Measurements from ENCODE around the gene NAA38.
"Not testable (repeated sequence)": the region's sequence is repeated elsewhere in the genome, so short reads cannot be mapped to it uniquely, and the experiment has no call there.

Gene NAA38

GRCh38 chr17:7882068-7882467 lies 24.7 kb upstream of the NAA38 start:
- no peak for DNase-seq (ENCODE audit: low read depth in 2 of 2)

GRCh38 chr17:7881276-7882054 lies 24.1 kb upstream of the NAA38 start:
- DNase-seq (ENCODE audit: low read depth in 2 of 2), result no peak

GRCh38 chr17:7880076-7880868 lies 22.9 kb upstream of the NAA38 start:
- no peak for DNase-seq (ENCODE audit: low read depth in 2 of 2)

GRCh38 chr17:7878234-7878633 lies 20.9 kb upstream of the NAA38 start:
- no peak for DNase-seq (ENCODE audit: low read depth in 2 of 2)

- no peak for DNase-seq (ENCODE audit: low read depth in 2 of 2)
These were observed 18.5 kb upstream of the NAA38 start for GRCh38 chr17:7875804-7876370.

GRCh38 chr17:7873051-7873450 lies 15.7 kb upstream of the NAA38 start:
- no peak for DNase-seq (ENCODE audit: low read depth in 2 of 2)

- DNase-seq (ENCODE audit: low read depth in 2 of 2), result no peak
These were observed 10.5 kb upstream of the NAA38 start for GRCh38 chr17:7867881-7868329.

GRCh38 chr17:7864995-7865650 lies 7.8 kb upstream of the NAA38 start:
- no peak for DNase-seq (ENCODE audit: low read depth in 2 of 2)

- DNase-seq (ENCODE audit: low read depth in 2 of 2), result not testable (repeated sequence)
These were observed 7.0 kb upstream of the NAA38 start for GRCh38 chr17:7864384-7864783.

GRCh38 chr17:7862692-7863437 lies 5.5 kb upstream of the NAA38 start:
- DNase-seq (ENCODE audit: low read depth in 2 of 2), result peak in 1 of 2 donors; percentile 25

- DNase-seq (ENCODE audit: low read depth in 2 of 2), result no peak
These were observed 1.7 kb upstream of the NAA38 start for GRCh38 chr17:7859028-7859427.

- peak in 1 of 2 donors; percentile 34 for DNase-seq (ENCODE audit: low read depth in 2 of 2)
These were observed 1.1 kb upstream of the NAA38 start for GRCh38 chr17:7858522-7858810.

GRCh38 chr17:7857713-7858521 lies 558 bp upstream of the NAA38 start, which contains the start of gene CYB5D1:
TSS of gene CYB5D1 (plus strand) at chr17:7858003. CDS start at chr17:7858135, 132 bp downstream.
- DNase-seq (ENCODE audit: low read depth in 2 of 2), result peak; percentile 70 to 86

- peak; percentile 32 to 41 for DNase-seq (ENCODE audit: low read depth in 2 of 2)
These were observed 1.1 kb downstream of the NAA38 start for GRCh38 chr17:7856011-7856810.

GRCh38 chr17:7855660-7856010 lies 1.7 kb downstream of the NAA38 start:
- DNase-seq (ENCODE audit: low read depth in 2 of 2), result no peak

- peak in 1 of 2 donors; percentile 38 for DNase-seq (ENCODE audit: low read depth in 2 of 2)
These were observed 2.3 kb downstream of the NAA38 start, which contains the start of gene TMEM88 for GRCh38 chr17:7854851-7855659. TSS of gene TMEM88 (plus strand) at chr17:7855066. CDS start at chr17:7855075, 9 bp downstream.

GRCh38 chr17:7854078-7854777 lies 3.1 kb downstream of the NAA38 start:
- peak in 1 of 2 donors; percentile 11 for DNase-seq (ENCODE audit: low read depth in 2 of 2)

GRCh38 chr17:7853691-7854038 lies 3.7 kb downstream of the NAA38 start:
- DNase-seq (ENCODE audit: low read depth in 2 of 2), result peak in 1 of 2 donors; percentile 28

All from stimulated activated CD4-positive, alpha-beta T cell treated with anti-CD3 and anti-CD28 coated beads, Interleukin-1b, Interleukin-23, amount 100 ng/mL, for 4 hours (primary cell).